ENCODE measurements around the gene OMP.

The OMP gene

GRCh38 chr11:77140231-77140851, 37.7 kb downstream of the OMP start:
- DNase-seq (ENCODE audit: low read depth) = no peak

- DNase-seq (ENCODE audit: low read depth) = no peak
These were observed 38.4 kb downstream of the OMP start for GRCh38 chr11:77141034-77141433.

DNA sequence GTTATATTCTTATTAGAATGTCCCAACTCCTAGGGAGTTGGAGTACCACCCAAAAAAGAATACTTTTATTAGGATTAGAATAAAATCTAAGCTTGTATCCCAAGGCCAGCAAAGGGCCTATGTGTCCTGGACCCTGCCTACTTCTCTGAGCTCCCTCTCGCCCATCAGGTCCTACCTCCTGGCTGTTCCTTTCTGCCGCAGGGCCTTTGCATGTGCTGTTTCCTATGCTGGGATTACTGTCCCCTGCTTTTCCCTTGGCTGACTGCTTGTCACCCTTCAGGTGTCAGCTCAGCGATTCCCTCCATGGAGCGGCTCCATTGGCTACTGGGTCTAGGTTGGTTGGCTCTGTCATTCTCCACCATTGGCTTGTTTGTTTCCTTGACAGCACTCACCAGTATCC, 38.8 kb downstream of the OMP start:
- DNase-seq (ENCODE audit: low read depth) = no peak

DNA sequence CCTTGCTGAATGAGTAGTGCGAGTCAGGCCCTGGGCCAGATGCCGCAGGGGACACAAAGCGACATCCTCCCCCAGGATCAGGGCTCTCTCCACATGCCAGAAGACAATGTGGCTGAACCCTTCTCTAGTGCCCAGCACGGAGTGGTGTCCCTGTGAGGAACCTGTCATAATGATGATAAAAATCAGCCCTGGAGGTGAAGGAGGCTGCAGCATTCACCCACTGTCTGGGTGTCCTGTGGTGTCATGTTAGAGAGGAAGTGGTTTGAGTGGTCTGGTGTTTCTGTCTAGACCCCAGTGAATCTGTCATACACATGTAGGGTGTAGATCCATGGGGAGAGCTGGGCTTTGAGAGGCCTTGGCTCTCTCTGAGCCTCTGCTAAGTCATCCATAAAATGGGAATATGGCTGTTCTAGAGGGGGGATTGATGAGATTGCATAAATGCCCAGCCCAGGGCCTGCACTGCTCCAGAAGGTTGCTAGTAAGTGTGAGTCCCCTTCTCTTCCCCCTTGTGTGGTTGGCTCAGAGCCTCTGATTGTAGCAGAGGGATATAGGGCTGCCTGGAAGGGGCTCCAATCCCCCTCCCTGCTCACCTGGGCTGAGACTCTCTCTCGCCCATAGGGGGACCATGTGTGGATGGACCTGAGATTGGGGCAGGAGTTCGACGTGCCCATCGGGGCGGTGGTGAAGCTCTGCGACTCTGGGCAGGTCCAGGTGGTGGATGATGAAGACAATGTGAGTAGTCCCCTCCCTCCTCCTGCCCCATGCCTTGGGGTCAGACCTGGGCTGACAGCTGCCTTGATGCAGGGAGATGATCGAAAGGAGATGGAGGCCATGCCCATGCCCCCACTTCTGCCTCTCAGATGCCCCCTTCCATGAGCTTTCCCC, 39.7 kb downstream of the OMP start:
- DNase-seq (ENCODE audit: low read depth) = no peak

GRCh38 chr11:77143405-77144020, 40.9 kb downstream of the OMP start:
- no peak for DNase-seq (ENCODE audit: low read depth)

DNA sequence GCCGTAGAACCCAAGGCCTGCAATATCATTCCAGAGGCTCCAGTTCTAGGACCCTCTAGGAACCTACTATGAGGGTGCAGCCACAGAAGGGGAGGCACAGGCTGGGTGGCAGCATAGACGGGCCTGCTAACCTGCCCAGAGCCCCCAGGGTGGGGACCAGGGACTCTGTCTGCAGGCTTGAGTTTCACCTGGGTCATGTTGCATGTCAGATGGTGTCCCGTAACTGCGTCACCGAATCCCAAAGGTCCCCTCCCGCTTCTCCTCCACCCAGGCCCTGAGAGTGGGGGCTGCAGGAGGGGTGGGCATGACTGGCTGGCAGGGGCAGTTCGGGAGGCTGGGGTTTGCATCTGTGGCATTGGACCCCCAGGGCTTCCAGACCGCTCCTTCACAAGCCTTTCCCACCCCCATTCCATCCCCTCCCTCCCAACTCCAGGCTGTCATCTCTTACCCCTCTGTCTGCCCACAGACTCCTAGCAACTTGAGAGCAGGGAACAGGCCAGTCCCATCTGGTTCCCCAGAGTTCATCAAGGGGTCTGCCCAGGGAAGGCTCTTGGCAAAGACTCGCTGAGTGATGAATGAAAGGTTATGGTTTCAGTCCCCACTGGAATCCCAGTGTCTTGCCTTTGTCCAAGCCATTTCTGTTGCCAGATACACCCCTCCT, 41.7 kb downstream of the OMP start:
- DNase-seq (ENCODE audit: low read depth) = no peak

DNA sequence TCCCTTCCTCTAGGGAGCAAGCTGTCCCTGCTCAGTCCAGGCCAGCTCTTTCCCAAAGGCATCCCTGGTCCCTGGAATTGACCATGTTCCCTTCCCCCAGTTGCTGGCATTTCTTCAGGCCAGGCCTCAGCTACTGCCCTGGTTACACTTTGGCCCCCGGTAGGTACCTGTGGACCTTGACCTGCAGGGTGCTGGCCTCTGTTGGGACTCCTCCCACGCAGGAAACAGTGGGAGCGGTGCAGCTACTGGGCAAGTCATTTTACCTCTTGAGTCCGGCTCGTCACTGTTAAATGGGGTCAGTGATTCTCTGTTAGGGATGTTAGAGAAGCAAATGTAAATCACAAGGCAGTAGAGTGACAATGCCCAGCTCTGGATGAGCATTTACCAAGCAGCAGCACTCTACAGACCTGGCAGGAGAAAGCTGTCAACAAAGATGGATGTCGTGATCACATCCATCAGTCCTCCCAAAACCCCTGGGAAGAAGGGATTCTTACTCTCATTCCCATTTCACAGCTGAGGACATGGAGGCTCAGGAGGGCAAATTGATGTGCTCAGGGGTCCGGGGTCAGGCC, 42.3 kb downstream of the OMP start:
- DNase-seq (ENCODE audit: low read depth) = no peak

DNA sequence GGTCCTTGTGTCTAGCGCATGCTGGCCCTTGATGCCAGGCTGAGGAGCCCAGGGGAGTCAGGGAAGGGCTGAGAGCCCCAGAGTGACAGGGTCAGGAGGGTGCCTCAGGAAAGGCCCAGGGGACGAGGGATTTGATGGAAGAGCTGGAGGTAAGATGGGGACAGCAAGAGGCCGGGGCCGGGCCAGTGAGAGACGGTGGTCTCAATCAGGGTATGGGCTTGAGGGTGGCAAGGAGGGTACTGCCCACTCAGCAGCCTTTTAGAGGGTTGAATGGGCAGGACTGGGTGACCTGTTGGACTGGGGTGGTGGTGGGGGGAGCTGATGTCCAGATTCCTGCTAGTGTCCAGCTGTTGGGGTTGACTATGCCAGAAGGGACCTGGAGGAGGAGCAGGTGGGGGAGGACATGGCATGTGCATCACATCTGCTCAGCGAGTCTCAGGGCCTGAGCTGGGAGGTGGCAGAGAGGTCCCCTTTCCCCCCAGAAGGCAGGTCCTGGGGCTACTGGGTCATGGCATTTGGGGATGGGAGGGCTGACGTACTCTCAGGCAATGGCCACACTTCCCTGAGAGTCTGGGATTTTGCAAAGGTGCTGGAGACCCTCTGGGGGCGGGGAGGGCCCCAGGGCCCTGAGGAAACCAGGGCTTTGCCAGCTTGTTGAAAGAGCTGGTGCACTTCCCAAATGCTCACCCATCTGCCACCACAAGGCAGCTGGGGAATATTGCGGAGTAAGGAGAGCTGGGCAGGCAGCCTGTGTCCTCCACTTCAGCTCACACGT, 43.8 kb downstream of the OMP start:
- no peak for DNase-seq (ENCODE audit: low read depth)

DNA sequence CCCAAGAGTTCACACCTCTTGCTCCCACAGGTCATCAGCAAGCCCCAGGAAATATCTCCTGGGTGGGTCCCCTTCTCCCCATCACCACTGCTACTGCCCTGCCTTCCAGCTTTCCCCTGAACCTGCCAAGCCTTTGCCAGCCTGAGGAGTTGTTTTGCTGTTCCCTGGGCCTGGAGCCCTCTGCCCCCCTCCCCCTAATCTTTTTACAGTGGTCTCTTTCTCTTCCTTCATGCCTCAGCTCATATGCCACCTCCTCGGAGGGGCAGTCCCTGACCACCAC, 44.3 kb downstream of the OMP start:
- no peak for DNase-seq (ENCODE audit: low read depth)

DNA sequence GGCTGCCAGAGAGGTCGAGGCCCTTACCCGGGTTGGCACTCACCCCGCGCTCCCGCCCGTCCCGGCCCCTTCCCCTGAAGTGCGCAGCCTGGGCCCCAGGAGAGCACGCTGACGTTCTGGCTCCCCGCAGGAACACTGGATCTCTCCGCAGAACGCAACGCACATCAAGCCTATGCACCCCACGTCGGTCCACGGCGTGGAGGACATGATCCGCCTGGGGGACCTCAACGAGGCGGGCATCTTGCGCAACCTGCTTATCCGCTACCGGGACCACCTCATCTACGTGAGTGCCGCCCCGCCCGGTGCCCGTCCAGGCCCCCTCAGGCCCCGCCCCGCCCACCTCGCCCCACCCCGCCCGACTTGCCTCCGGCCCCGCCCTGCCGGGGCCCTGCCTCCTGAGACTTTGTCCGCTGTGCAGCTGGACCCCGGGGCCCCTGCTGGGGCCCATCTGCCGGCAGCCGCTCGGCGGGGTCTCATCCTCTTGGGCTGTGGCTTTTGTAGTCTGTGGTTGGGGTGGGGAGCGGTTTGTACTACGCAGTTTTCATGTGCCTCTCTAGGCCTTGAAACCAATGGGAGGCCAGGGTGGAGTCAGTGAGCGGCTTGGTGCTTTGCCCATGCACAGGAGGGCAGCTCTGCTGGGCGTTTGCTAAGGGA, 45.2 kb downstream of the OMP start:
- DNase-seq (ENCODE audit: low read depth) = no peak

- DNase-seq (ENCODE audit: low read depth) = no peak
These were observed 46.5 kb downstream of the OMP start for GRCh38 chr11:77148963-77149715.

DNA sequence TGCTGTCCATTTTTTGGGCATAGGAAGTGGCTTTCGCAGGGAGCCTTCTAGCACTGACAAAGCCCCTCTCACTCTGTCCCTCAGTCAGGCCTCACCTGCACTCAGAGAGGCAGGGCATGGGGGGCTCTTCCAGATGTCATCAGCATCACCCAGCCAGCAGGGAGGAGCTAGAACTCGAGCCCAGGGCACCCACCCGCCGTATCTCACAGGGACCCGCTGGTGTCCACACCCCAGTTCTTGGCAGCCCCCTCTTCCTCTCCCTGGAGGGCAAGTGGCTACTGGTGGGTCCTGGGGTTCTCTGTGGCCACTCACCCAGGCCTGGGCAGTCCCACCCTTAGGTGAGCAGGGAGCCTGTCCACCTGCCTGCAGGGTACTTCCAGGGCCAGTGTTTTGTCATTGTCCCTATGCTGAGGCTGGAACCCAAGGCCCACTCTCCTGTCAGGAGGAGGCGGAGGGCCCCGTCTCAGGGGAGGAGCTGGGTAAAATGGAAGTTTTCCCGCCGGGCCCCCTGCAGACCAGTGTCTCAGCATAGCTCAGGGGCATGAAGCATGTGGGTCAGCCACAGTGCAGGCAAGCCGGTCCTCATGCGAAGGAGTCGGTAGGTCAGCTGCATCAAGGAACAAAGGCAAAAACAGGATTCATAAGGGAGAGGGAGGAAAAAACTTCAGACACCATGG, 47.2 kb downstream of the OMP start:
- DNase-seq (ENCODE audit: low read depth) = no peak

GRCh38 chr11:77150836-77151235, 48.2 kb downstream of the OMP start:
- DNase-seq (ENCODE audit: low read depth) = no peak

DNA sequence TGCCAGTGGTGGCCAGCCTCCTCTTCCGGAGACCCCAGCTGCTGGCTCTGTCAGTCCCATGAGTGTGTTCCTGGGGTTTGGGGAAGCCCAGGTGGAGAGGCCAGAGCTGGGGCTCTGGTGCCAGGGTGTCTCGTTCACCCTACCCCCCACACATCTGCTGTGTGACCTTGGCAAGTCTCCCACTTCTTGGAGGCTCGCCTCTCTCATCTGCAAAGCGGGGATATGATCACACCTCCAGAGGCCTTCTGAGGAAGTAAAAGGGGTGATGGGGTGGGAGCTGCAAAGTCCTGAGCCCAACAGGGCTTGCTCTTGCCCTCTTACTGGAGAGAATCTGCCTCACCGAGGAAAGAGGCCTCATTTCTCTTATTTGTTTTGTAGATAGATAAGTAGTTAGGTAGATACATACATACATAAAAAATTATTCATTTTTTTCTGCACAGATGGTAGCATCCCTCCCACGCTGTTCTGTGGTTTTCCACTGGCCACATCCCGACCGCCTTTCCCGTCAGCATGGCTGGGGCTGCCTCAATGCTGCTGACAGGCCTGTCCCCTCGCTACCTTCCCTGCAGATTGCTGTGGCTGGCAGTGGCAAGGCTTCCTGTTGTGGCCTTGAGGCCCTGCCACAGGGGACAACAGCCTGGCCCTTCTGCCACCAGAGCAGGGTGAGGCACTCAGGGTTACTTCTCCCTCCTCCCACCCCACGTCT, 49.3 kb downstream of the OMP start:
- DNase-seq (ENCODE audit: low read depth) = peak; percentile 22

- DNase-seq (ENCODE audit: low read depth) = no peak
These were observed 50.2 kb downstream of the OMP start for GRCh38 chr11:77152846-77153245.
